CMK (cell line): ENCODE measurements around the gene DIP2C.
"Not testable (repeated sequence)": the region's sequence is repeated elsewhere in the genome, so short reads cannot be mapped to it uniquely, and the experiment has no call there.

Experiments
- DNase-seq: peaks from one replicate; pipeline ENCODE4 v3.0.0-alpha.2; 2010; ENCODE audit warnings: low read depth

Gene DIP2C

GRCh38 chr10:641149-642010, 48.1 kb downstream of the DIP2C start:
- no peak for DNase-seq

- no peak for DNase-seq
Observed at GRCh38 chr10:640673-641045, 48.8 kb downstream of the DIP2C start.

GRCh38 chr10:639751-640672, 49.5 kb downstream of the DIP2C start:
- no peak for DNase-seq

GRCh38 chr10:639001-639750, 50.3 kb downstream of the DIP2C start:
- no peak for DNase-seq

GRCh38 chr10:637771-638195, 51.7 kb downstream of the DIP2C start:
- DNase-seq: no peak

GRCh38 chr10:637221-637620, 52.2 kb downstream of the DIP2C start:
- no peak for DNase-seq

GRCh38 chr10:636769-637168, 52.7 kb downstream of the DIP2C start:
- DNase-seq: no peak

GRCh38 chr10:636016-636730, 53.3 kb downstream of the DIP2C start:
- no peak for DNase-seq

- DNase-seq: no peak
Observed at GRCh38 chr10:635088-635861, 54.2 kb downstream of the DIP2C start.

GRCh38 chr10:634256-634655, 55.2 kb downstream of the DIP2C start:
- DNase-seq: no peak

GRCh38 chr10:633279-634245, 55.9 kb downstream of the DIP2C start:
- DNase-seq: no peak

GRCh38 chr10:632807-633177, 56.7 kb downstream of the DIP2C start:
- DNase-seq: not testable (repeated sequence)

- not testable (repeated sequence) for DNase-seq
Observed at GRCh38 chr10:632155-632806, 57.2 kb downstream of the DIP2C start.

GRCh38 chr10:631266-631665, 58.2 kb downstream of the DIP2C start:
- DNase-seq: no peak

- DNase-seq: no peak
Observed at GRCh38 chr10:630581-631073, 58.8 kb downstream of the DIP2C start.

- peak; percentile 38 for DNase-seq
Observed at GRCh38 chr10:629186-629998, 60.1 kb downstream of the DIP2C start.

- no peak for DNase-seq
Observed at GRCh38 chr10:628386-629045, 61.0 kb downstream of the DIP2C start.
